Vagina (tissue), 2 donors: ENCODE data around the gene DAGLA.

ENCODE experiments used
- CTCF ChIP-seq, 3 experiments: fragments of 450-650 bp in 2 of 3; fragments of 200-600 bp in 1 of 3; sonication (generic) in 1 of 3; IDR thresholded peaks; one replicate each; pipeline ENCODE4 v1.5.1; 2017 to 2019; ENCODE audit warnings: antibody characterized with exemption in 3 of 3, mild to moderate bottlenecking in 2 of 3, moderate library complexity in 2 of 3
- POLR2A ChIP-seq, 2 donors: fragments of 450-650 bp; IDR thresholded peaks; one replicate each; pipeline ENCODE4 v1.6.1; 2017; ENCODE audit warnings: antibody characterized with exemption in 2 of 2, mild to moderate bottlenecking in 2 of 2, moderate library complexity in 2 of 2

GRCh38 chr11:61719978-61720377 is 39.8 kb downstream of the DAGLA start:
- no peak for TF ChIP-seq CTCF (IDR thresholded peaks at IDR 0.05)
- TF ChIP-seq POLR2A (IDR thresholded peaks at IDR 0.05) = no peak
